Psoas muscle (tissue), 8 donors: Measurements from ENCODE around the gene RASSF10. TPM values are rescaled to one million over a fixed set of nuclear protein-coding genes. Genes with fewer than 3 reads are reported as not detected.

Experiments
- ATAC-seq, 4 donors: fragments of 200-7000 bp; cut with Tn5 transposase; one replicate each; pipeline ENCODE4 v1.9.1; 2020; ENCODE audit warnings: moderate library complexity in 3 of 4, mild to moderate bottlenecking in 2 of 4
- DNase-seq, 2 donors: peaks; one replicate each; pipeline ENCODE4 v3.0.0-alpha.2; 2020
- H3K27ac ChIP-seq: fragments of 200-600 bp; one replicate; pipeline ENCODE4 v1.8.0; 2022
- H3K27me3 ChIP-seq, 3 donors: fragments of 200-600 bp in 1 of 3; one replicate each; pipeline versions ENCODE4 v1.6.1 to v1.8.0; 2013 to 2022; ENCODE audit warnings: low read length in 2 of 3, mild to moderate bottlenecking in 2 of 3, moderate library complexity in 1 of 3; ENCODE audit not compliant: insufficient read depth in 3 of 3
- H3K36me3 ChIP-seq, 2 donors: fragments of 200-600 bp in 1 of 2; one replicate each; pipeline versions ENCODE4 v1.6.1 to v1.8.0; 2013 to 2022; ENCODE audit warnings: low read depth in 1 of 2, mild to moderate bottlenecking in 1 of 2, moderate library complexity in 1 of 2; ENCODE audit not compliant: insufficient read depth in 1 of 2
- H3K4me1 ChIP-seq: fragments of 200-600 bp; one replicate; pipeline ENCODE4 v1.8.0; 2022
- H3K4me3 ChIP-seq: fragments of 200-600 bp; one replicate; pipeline ENCODE4 v1.8.0; 2022; ENCODE audit warnings: mild to moderate bottlenecking
- H3K9me3 ChIP-seq: fragments of 200-600 bp; one replicate; pipeline ENCODE4 v1.8.0; 2022
- WGBS, 3 donors: extraction: QIAGEN DNeasy Blood & Tissue Kit; methylation state at CpG; one replicate each; pipeline versions ENCODE4 v1.1.6 to v1.1.7; 2013; 5-methylcytosine and 5-hydroxymethylcytosine counted together
- intact Hi-C, 2 donors: fragments of 100-400 bp; cut with DNase I; formaldehyde crosslinking; loops; one replicate each; pipeline versions ENCODE4 v1.11.0 to v1.14.2; 2022
- polyA plus RNA-seq, 3 donors: library from polyadenylated mRNA; stranded (reverse); fragments of 200-250 nt; gene quantifications; one replicate each; pipeline ENCODE4 v1.2.3, GENCODE V29; 2013
- total RNA-seq, 4 donors: library from RNA; stranded (reverse); fragmentation: NEBNext Ultra II Directional in 2 of 4; extraction: Animal tissue kit (Norgen Biotek cat#: 25700) in 2 of 4; gene quantifications; one replicate each; pipeline versions ENCODE4 v1.2.1 to v1.2.4, GENCODE V29; 2021 to 2023
- TF ChIP-seq, protein P1 (sequence below): fragments of 200-600 bp; IDR thresholded peaks from one replicate; pipeline ENCODE4 v1.8.0; 2022; ENCODE audit warnings: antibody characterized with exemption
- donor health status: healthy with polysubstance abuse.
- donor health status: DM: no; HTN: no; CAD: no; lungs with moderate emphysema.
- donor health status: Bipolar disorder and iron deficiency.
- donor health status: healthy.
- donor health status: DM: yes; HTN: yes; CAD: no.
- donor health status: DM: no; HTN: no; CAD: no.
- donor health status: DM: no; HTN: no; CAD: no.
- donor health status: DM: yes; HTN: yes; CAD: no.

RASSF10 gene
- total and polyA plus RNA-seq, 7 donors: 0.03 to 0.49 (median 0.26) TPM

DNA sequence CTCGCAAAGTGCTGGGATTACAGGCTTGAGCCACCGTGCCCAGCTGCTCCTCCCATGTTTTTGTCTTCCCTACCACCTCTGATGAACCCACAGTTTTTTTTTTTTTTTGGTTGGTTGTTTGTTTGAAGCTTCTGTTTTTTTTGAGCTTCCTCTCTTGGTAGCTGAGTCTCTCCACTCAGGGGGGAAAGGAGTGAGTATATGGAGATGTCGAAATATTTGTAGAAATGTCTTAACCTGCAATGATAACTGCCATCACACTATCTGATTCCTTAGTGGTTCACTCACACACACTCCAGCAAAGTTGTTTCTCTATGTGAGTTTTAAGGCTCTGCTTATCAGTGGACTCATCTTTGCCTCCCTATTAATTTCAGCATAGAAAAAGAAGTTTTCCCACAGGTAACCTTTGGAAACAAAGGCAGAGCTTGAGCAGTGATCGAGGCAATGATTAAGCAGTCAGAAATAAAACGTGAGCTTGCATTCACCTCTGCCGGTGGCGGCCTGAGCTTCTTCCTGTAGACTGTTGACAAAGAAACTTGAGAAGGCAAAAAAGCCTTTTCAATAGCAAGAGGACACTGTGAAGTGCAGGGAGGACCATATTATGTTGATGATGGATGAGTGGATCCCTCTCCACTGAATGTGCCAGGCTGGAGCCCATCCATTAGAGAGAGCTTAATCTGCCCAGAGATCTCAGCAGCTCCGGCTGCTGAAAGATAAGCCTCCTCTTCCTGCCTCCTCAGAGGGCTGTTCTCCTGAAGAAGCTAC is 29.0 kb upstream of the RASSF10 start:
- DNase-seq: no peak
- no peak for ATAC-seq
- H3K27ac ChIP-seq: no peak overlapping the region
- no peaks in the 10 kb centered on the region for H3K36me3 ChIP-seq
- H3K4me3 ChIP-seq: no peak overlapping the region
- TF ChIP-seq, protein P1, sequence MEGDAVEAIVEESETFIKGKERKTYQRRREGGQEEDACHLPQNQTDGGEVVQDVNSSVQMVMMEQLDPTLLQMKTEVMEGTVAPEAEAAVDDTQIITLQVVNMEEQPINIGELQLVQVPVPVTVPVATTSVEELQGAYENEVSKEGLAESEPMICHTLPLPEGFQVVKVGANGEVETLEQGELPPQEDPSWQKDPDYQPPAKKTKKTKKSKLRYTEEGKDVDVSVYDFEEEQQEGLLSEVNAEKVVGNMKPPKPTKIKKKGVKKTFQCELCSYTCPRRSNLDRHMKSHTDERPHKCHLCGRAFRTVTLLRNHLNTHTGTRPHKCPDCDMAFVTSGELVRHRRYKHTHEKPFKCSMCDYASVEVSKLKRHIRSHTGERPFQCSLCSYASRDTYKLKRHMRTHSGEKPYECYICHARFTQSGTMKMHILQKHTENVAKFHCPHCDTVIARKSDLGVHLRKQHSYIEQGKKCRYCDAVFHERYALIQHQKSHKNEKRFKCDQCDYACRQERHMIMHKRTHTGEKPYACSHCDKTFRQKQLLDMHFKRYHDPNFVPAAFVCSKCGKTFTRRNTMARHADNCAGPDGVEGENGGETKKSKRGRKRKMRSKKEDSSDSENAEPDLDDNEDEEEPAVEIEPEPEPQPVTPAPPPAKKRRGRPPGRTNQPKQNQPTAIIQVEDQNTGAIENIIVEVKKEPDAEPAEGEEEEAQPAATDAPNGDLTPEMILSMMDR: no peak
- 40 to 45% (median 41%) methylated on average over 8 of the region's 8 CpGs for WGBS, 3 donors
- H3K9me3 ChIP-seq: no peaks in the 10 kb centered on the region
- intact Hi-C loops: no loop called here
- H3K27me3 ChIP-seq: peaks cover 0 to 4% (median 1%) of the 10 kb centered on the region in 3 donors
- H3K4me1 ChIP-seq: no peaks in the 10 kb centered on the region

DNA sequence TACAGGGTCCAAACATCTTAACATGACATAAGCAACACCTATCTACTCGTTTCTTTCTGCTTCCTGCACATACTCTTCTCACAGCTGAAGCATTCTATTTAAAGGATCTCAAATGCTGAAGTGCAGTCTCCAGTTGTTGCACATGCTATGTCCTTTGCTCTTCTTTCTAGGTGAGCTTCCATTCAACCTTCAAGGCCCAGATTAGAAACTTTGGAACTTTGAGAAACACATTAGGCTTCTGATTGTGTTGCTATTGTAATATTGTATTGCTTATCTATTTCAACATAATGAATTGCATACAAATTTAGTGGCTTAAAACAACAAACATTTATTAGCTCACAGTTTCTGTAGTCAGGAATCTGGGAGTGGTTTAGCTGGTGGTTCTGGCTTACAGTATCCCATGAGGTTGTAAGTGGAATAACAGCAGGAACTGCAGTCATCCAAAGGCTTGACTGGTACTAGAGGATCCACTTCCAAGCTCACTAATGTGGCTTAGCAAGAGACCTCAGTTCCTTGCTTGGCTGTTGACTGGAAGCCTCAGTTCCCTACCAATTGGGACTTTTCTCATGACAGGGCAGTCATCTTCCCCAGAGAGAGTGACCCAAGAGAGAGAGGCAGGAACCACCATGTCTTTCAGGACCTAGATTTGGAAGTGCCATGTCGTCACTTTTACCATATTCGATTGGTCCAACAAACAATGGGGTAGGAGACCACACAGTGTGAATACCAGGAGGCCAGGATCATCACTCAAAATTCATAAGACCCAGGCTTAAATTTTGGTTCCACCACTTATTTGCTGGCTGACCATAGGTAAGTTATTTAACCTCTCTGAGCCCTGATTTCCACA is 27.2 kb upstream of the RASSF10 start:
- H3K27me3 ChIP-seq: peaks cover 0 to 2% (median 1%) of the 10 kb centered on the region in 3 donors
- no peak for ATAC-seq
- H3K9me3 ChIP-seq: no peaks in the 10 kb centered on the region
- TF ChIP-seq, protein P1: no peak
- no peaks in the 10 kb centered on the region for H3K36me3 ChIP-seq
- H3K27ac ChIP-seq: no peak overlapping the region
- no peak overlapping the region for H3K4me3 ChIP-seq
- intact Hi-C loops: no loop called here
- DNase-seq: no peak
- WGBS, 3 donors: 76 to 80% (median 77%) methylated on average over 3 of the region's 3 CpGs
- no peaks in the 10 kb centered on the region for H3K4me1 ChIP-seq

DNA sequence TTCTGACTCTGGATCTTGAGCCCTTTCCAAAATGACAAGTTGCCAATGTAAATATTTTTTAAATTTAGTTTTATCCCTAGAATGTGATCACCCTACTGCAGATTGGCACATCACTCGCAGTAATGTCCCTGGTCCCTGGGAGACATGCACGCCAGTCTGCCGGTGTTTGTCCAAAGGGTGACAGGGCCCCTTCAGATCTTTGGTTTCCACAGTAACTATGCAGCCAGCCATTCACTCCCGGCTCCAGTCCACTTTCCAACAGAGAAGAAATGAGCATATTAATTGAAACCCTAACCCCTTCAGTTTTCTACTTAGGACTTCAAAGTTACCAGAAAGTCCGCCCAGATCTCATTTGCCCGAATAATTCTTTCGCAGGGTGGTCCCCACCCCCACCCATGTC is 25.8 kb upstream of the RASSF10 start:
- DNase-seq: no peak
- Histone ChIP-seq H3K4me3 (no peak overlapping the region), H3K4me1 (no peaks in the 10 kb centered on the region), H3K36me3 (no peaks in the 10 kb centered on the region), H3K27me3 (peaks cover 0 to 1% (median 0%) of the 10 kb centered on the region in 3 donors), H3K9me3 (no peaks in the 10 kb centered on the region), H3K27ac (no peak overlapping the region)
- intact Hi-C loops: no loop called here
- 74 to 79% (median 76%) methylated on average over 7 of the region's 7 CpGs for WGBS, 3 donors
- ATAC-seq: no peak
- TF ChIP-seq, protein P1: no peak

DNA sequence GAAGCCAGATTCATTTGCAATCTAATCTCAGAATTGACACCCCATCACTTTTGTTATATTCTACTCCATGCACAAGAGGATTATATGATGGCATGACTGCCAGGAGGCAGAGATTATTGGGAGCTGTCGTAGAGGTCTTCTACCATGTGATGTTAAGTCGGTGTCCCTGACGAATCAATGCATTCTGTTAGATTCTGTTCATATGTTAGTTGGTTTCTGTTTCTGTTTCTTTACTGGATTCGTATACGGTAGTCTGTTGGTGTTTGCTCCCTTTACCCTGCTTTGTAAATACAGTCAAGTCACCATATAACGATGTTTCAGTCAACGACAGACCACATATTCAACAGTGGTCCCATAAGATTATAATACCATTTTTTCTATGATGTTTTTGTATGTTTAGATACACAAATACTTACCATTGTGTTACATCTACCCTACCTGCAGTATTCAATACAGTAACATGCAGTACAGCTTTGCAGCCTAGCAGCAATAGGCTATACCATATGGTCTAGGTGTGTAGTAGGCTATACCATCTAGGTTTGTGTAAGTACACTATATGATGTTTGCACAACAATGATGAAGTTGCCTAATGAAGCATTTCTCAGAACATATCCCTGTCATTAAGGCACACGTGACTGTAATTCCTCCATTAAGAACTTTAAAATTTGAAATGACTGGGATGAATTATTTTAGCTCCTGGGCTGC is 22.8 kb upstream of the RASSF10 start:
- WGBS, 3 donors: 83 to 89% (median 86%) methylated on average over 8 of the region's 8 CpGs
- Histone ChIP-seq H3K27ac (no peak overlapping the region), H3K36me3 (no peaks in the 10 kb centered on the region), H3K4me3 (no peak overlapping the region), H3K4me1 (no peaks in the 10 kb centered on the region), H3K9me3 (no peaks in the 10 kb centered on the region), H3K27me3 (no peaks in the 10 kb centered on the region)
- intact Hi-C loops: no loop called here
- no peak for DNase-seq
- no peak for ATAC-seq
- TF ChIP-seq, protein P1: no peak
